Astrocyte of the cerebellum (primary cell): ENCODE data around the gene IGSF23.
A peak's percentile ranks its signal among the peaks of the same experiment; 100 is the strongest.

ENCODE experiments used
- DNase-seq: peaks from one replicate; pipeline ENCODE4 v3.0.0-alpha.2; 2011; ENCODE audit warnings: low read depth
- H3K4me3 ChIP-seq: 2 replicates; pipeline ENCODE4 v1.5.1; 2011; ENCODE audit warnings: mild to moderate bottlenecking, low read depth, low read length, moderate library complexity
- in situ Hi-C: cut with HindIII; loops from 2 replicates; pipeline ENCODE4 v1.10.0; 2017; ENCODE audit warnings: low sequenced_read_pairs
- TF ChIP-seq, protein P1 (sequence below): IDR thresholded peaks from 2 replicates; pipeline ENCODE4 v1.5.1; 2012; ENCODE audit warnings: low read length, low read depth, moderate library complexity, mild to moderate bottlenecking; ENCODE audit errors: missing control alignments

The IGSF23 gene

DNA sequence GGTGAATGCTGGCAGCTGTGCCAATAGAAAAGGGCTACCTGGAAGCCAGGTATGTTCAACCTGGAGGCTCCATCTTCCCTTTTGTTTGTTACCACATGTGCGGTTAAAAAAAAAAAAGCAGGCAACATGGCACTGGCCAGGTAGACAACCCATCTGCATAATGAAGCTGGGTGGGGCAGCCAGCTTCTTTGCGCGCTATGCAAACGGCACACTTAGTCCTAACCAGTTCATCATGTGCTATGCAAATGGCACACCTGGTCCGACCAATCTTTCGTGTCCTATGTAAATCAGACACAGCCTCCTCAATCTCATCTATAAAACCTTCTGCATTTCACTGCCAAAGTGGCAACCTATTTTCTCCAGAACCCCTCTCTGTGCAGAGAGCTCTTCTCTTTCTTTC is 11.3 kb upstream of the IGSF23 start:
- no peak overlapping the region for H3K4me3 ChIP-seq
- TF ChIP-seq, protein P1, sequence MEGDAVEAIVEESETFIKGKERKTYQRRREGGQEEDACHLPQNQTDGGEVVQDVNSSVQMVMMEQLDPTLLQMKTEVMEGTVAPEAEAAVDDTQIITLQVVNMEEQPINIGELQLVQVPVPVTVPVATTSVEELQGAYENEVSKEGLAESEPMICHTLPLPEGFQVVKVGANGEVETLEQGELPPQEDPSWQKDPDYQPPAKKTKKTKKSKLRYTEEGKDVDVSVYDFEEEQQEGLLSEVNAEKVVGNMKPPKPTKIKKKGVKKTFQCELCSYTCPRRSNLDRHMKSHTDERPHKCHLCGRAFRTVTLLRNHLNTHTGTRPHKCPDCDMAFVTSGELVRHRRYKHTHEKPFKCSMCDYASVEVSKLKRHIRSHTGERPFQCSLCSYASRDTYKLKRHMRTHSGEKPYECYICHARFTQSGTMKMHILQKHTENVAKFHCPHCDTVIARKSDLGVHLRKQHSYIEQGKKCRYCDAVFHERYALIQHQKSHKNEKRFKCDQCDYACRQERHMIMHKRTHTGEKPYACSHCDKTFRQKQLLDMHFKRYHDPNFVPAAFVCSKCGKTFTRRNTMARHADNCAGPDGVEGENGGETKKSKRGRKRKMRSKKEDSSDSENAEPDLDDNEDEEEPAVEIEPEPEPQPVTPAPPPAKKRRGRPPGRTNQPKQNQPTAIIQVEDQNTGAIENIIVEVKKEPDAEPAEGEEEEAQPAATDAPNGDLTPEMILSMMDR, result no peak
- no peak for DNase-seq
- in situ Hi-C loops, result no loop called here

GRCh38 chr19:44603201-44603945 is 10.0 kb upstream of the IGSF23 start:
- no peak overlapping the region for H3K4me3 ChIP-seq
- TF ChIP-seq, protein P1, result no peak
- in situ Hi-C loops, result no loop called here
- peak; percentile 18 for DNase-seq

GRCh38 chr19:44604241-44604640 is 9.1 kb upstream of the IGSF23 start:
- no peak for DNase-seq
- TF ChIP-seq, protein P1, result no peak
- H3K4me3 ChIP-seq, result no peak overlapping the region
- in situ Hi-C loops, result no loop called here

- TF ChIP-seq, protein P1, result no peak
- no peak overlapping the region for H3K4me3 ChIP-seq
- in situ Hi-C loops, result no loop called here
- no peak for DNase-seq
These were observed 7.8 kb upstream of the IGSF23 start for GRCh38 chr19:44605547-44605946.

GRCh38 chr19:44607049-44607448 is 6.3 kb upstream of the IGSF23 start:
- TF ChIP-seq, protein P1, result no peak
- in situ Hi-C loops, result no loop called here
- DNase-seq, result no peak
- H3K4me3 ChIP-seq, result no peak overlapping the region

GRCh38 chr19:44607917-44608316 is 5.4 kb upstream of the IGSF23 start:
- in situ Hi-C loops, result no loop called here
- DNase-seq, result no peak
- H3K4me3 ChIP-seq, result no peak overlapping the region
- TF ChIP-seq, protein P1, result no peak

DNA sequence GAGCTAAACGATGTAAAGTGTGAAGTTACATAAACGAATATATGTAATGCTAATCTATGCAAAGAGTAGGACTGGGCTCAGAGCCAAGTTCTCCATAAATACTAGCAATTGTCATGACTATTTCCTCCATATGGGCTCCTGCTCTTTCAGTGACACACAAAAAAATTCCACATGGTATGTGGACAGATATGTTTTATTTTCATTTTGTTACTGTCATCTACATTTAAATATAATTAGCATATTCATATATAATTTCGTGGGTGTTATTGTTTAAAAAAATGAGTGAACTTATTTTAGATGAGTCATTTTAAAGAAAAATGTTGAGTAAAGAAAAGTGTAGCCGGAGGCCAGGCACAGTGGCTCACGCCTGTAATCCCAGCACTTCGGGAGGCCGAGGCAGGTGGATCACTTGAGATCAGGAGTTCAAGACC is 5.0 kb upstream of the IGSF23 start:
- TF ChIP-seq, protein P1, result no peak
- in situ Hi-C loops, result no loop called here
- no peak overlapping the region for H3K4me3 ChIP-seq
- DNase-seq, result no peak
